IMR-90 (cell line): ENCODE results near the gene ARHGAP18. TPM values are rescaled to one million over a fixed set of nuclear protein-coding genes. Genes with fewer than 3 reads are reported as not detected.
A peak's percentile ranks its signal among the peaks of the same experiment; 100 is the strongest.

Experiments
- ATAC-seq: fragments of 200-7000 bp; cut with Tn5 transposase; 2 replicates; pipeline ENCODE4 v1.9.1; 2020; ENCODE audit warnings: low read depth, mild to moderate bottlenecking, moderate library complexity
- BruUV-seq: library from RNA; stranded (reverse); fragments of 400-500 nt; replicated peaks from 2 replicates; lab custom pipeline; 2021; lab: Mats Ljungman, UMichigan
- CTCF ChIA-PET: fragments of 300-600 bp; formaldehyde crosslinking; extraction: SDS; loops from one replicate; lab custom pipeline; 2021; ENCODE audit warnings: antibody characterized with exemption; lab: Yijun Ruan, JAX
- POLR2A ChIA-PET: fragments of 300-600 bp; sonication (Branson Sonifier 250); formaldehyde crosslinking; loops from one replicate; lab custom pipeline; 2022; ENCODE audit warnings: antibody characterized with exemption; ENCODE audit not compliant: unreplicated experiment; lab: Charles Lee
- DNase-seq: peaks from one replicate; pipeline ENCODE4 v3.0.0; 2013
- H2AFZ ChIP-seq: replicated peaks from 2 replicates; pipeline ENCODE3; 2013; ENCODE audit warnings: low read length, mild to moderate bottlenecking; ENCODE audit not compliant: poor library complexity
- H2AK5ac ChIP-seq: 2 replicates; pipeline ENCODE4 v1.6.1; 2013; ENCODE audit warnings: low read depth, low read length, inconsistent platforms
- H2AK9ac ChIP-seq: replicated peaks from 2 replicates; pipeline ENCODE3; 2013; ENCODE audit warnings: mild to moderate bottlenecking, low read depth, low read length, moderate library complexity; ENCODE audit not compliant: poor library complexity
- H2BK120ac ChIP-seq: 2 replicates; pipeline ENCODE4 v1.6.1; 2013; ENCODE audit warnings: low read depth, low read length, inconsistent platforms
- H2BK15ac ChIP-seq: 3 replicates; pipeline ENCODE4 v1.6.1; 2013; ENCODE audit warnings: low read depth, low read length, inconsistent platforms
- H2BK20ac ChIP-seq: 2 replicates; pipeline ENCODE4 v1.6.1; 2013; ENCODE audit warnings: low read depth, mild to moderate bottlenecking, inconsistent platforms, low read length, moderate library complexity
- H2BK5ac ChIP-seq: 2 replicates; pipeline ENCODE4 v1.6.1; 2013; ENCODE audit warnings: mild to moderate bottlenecking, low read depth, low read length, inconsistent platforms; ENCODE audit not compliant: poor library complexity, severe bottlenecking
- H3K14ac ChIP-seq: replicated peaks from 2 replicates; pipeline ENCODE4 v1.6.1; 2013; ENCODE audit warnings: low read depth, low read length, inconsistent platforms
- H3K18ac ChIP-seq: 2 replicates; pipeline ENCODE4 v1.6.1; 2013; ENCODE audit warnings: low read depth, low read length, control low read depth
- H3K23ac ChIP-seq: 2 replicates; pipeline ENCODE4 v1.6.1; 2013; ENCODE audit warnings: low read depth, low read length, inconsistent platforms
- H3K27ac ChIP-seq: 2 replicates; pipeline ENCODE4 v1.5.1; 2013; ENCODE audit warnings: mild to moderate bottlenecking, control low read depth, low read length; ENCODE audit not compliant: insufficient read depth
- H3K27me3 ChIP-seq: 2 replicates; pipeline ENCODE4 v1.6.1; 2013; ENCODE audit warnings: low read length; ENCODE audit not compliant: control insufficient read depth, insufficient read depth
- H3K36me3 ChIP-seq: 2 replicates; pipeline ENCODE4 v1.6.1; 2013; ENCODE audit warnings: low read length, mixed read lengths; ENCODE audit not compliant: control insufficient read depth, insufficient read depth
- H3K4ac ChIP-seq: 2 replicates; pipeline ENCODE4 v1.6.1; 2013; ENCODE audit warnings: low read depth, low read length, inconsistent platforms
- H3K4me1 ChIP-seq: 2 replicates; pipeline ENCODE4 v1.6.1; 2013; ENCODE audit warnings: low read length, mixed read lengths; ENCODE audit not compliant: control insufficient read depth, insufficient read depth
- H3K4me2 ChIP-seq: 2 replicates; pipeline ENCODE4 v1.6.1; 2013; ENCODE audit warnings: low read depth, mild to moderate bottlenecking, control low read depth, low read length, moderate library complexity
- H3K4me3 ChIP-seq: 2 replicates; pipeline ENCODE4 v1.5.1; 2013; ENCODE audit warnings: low read depth, mild to moderate bottlenecking, control low read depth, low read length, moderate library complexity; ENCODE audit not compliant: insufficient read depth
- H3K56ac ChIP-seq: 2 replicates; pipeline ENCODE4 v1.6.1; 2013; ENCODE audit warnings: low read length, inconsistent platforms; ENCODE audit not compliant: insufficient read depth; ENCODE audit errors: extremely low read depth
- H3K79me1 ChIP-seq, 2 experiments: 2 replicates each; pipeline ENCODE4 v1.6.1; 2013; ENCODE audit warnings: low read length in 2 of 2, inconsistent platforms in 1 of 2, low read depth in 1 of 2
- H3K9ac ChIP-seq: 2 replicates; pipeline ENCODE4 v1.6.1; 2013; ENCODE audit warnings: low read depth, low read length, control low read depth
- H3K9me1 ChIP-seq: 2 replicates; pipeline ENCODE4 v1.6.1; 2013; ENCODE audit warnings: low read length, inconsistent platforms; ENCODE audit not compliant: insufficient read depth
- H3K9me3 ChIP-seq: 2 replicates; pipeline ENCODE4 v1.6.1; 2013; ENCODE audit warnings: low read length; ENCODE audit not compliant: control insufficient read depth, insufficient read depth
- H4K20me1 ChIP-seq: 2 replicates; pipeline ENCODE4 v1.6.1; 2013; ENCODE audit warnings: low read length, inconsistent platforms; ENCODE audit not compliant: insufficient read depth
- H4K5ac ChIP-seq: 2 replicates; pipeline ENCODE4 v1.6.1; 2013; ENCODE audit warnings: mild to moderate bottlenecking, low read depth, low read length, control low read depth
- H4K8ac ChIP-seq, 2 experiments: 2 replicates each; pipeline ENCODE4 v1.6.1; 2013; ENCODE audit warnings: low read depth in 2 of 2, low read length in 2 of 2, control low read depth in 1 of 2, inconsistent platforms in 1 of 2
- H4K91ac ChIP-seq: 2 replicates; pipeline ENCODE4 v1.6.1; 2013; ENCODE audit warnings: low read depth, low read length, inconsistent platforms; ENCODE audit not compliant: insufficient read depth
- BHLHE40 ChIP-seq: fragments of 150-350 bp; IDR thresholded peaks from 2 replicates; pipeline ENCODE4 v1.6.1; 2016; ENCODE audit warnings: mild to moderate bottlenecking, low read depth, low read length
- CEBPB ChIP-seq: IDR thresholded peaks from 2 replicates; pipeline ENCODE4 v1.6.1; 2012; ENCODE audit warnings: low read depth, low read length, improper control_type of control experiment
- CHD1 ChIP-seq: IDR thresholded peaks from 2 replicates; pipeline ENCODE4 v1.6.1; 2012; ENCODE audit warnings: low read depth, low read length, improper control_type of control experiment
- FOS ChIP-seq: fragments of 150-350 bp; IDR thresholded peaks from 2 replicates; pipeline ENCODE4 v1.6.1; 2016; ENCODE audit warnings: low read depth, low read length
- MAFK ChIP-seq: IDR thresholded peaks from 2 replicates; pipeline ENCODE4 v1.6.1; 2012; ENCODE audit warnings: low read depth, low read length, improper control_type of control experiment
- MAZ ChIP-seq: IDR thresholded peaks from 2 replicates; pipeline ENCODE4 v1.6.1; 2012; ENCODE audit warnings: low read depth, mild to moderate bottlenecking, low read length, improper control_type of control experiment, moderate library complexity, borderline replicate concordance
- MXI1 ChIP-seq: IDR thresholded peaks from 2 replicates; pipeline ENCODE4 v1.6.1; 2012; ENCODE audit warnings: low read depth, mild to moderate bottlenecking, low read length, moderate library complexity, borderline replicate concordance
- NFE2L2 ChIP-seq: fragments of 150-350 bp; IDR thresholded peaks from 2 replicates; pipeline ENCODE4 v1.6.1; 2016; ENCODE audit warnings: low read depth, mild to moderate bottlenecking, low read length
- POLR2A ChIP-seq: IDR thresholded peaks from 2 replicates; pipeline ENCODE4 v1.6.1; 2012; ENCODE audit warnings: mild to moderate bottlenecking, low read depth, low read length
- RAD21 ChIP-seq: IDR thresholded peaks from 2 replicates; pipeline ENCODE4 v1.6.1; 2012; ENCODE audit warnings: low read length, improper control_type of control experiment
- RCOR1 ChIP-seq: IDR thresholded peaks from 2 replicates; pipeline ENCODE4 v1.6.1; 2012; ENCODE audit warnings: mild to moderate bottlenecking, low read length, improper control_type of control experiment; ENCODE audit not compliant: insufficient replicate concordance
- RFX5 ChIP-seq: IDR thresholded peaks from 2 replicates; pipeline ENCODE4 v1.8.0; 2012; ENCODE audit warnings: low read depth, mild to moderate bottlenecking, low read length, moderate library complexity
- SMC3 ChIP-seq: fragments of 150-350 bp; IDR thresholded peaks from 2 replicates; pipeline ENCODE4 v1.6.1; 2016; ENCODE audit warnings: low read depth, mild to moderate bottlenecking, antibody characterized with exemption, low read length, moderate library complexity
- USF2 ChIP-seq: fragments of 150-350 bp; IDR thresholded peaks from 2 replicates; pipeline ENCODE4 v1.6.1; 2017; ENCODE audit warnings: mild to moderate bottlenecking, antibody characterized with exemption, low read length, low read depth
- WGBS, 2 experiments: methylation state at CpG; one replicate each; pipeline versions ENCODE4 v1.1.5 to v1.1.7; 2013; ENCODE audit warnings: missing lambda C conversion rate in 2 of 2; ENCODE audit not compliant: insufficient read length in 1 of 2; ENCODE audit errors: extremely low coverage in 2 of 2; 5-methylcytosine and 5-hydroxymethylcytosine counted together
- dilution Hi-C: fragments of 300-500 bp; cut with HindIII; formaldehyde crosslinking; loops from one replicate; pipeline ENCODE4 v1.14.3; 2018; ENCODE audit warnings: low sequenced_read_pairs; ENCODE audit not compliant: unreplicated experiment
- in situ Hi-C: fragments of 300-500 bp; cut with MboI; formaldehyde crosslinking; loops from 3 replicates; pipeline ENCODE4 v1.14.3; 2019; ENCODE audit warnings: low sequenced_read_pairs, inconsistent platforms, mixed read lengths
- intact Hi-C: fragments of 100-400 bp; cut with micrococcal nuclease; formaldehyde crosslinking; loops from 2 replicates; pipeline ENCODE4 v1.10.0; 2022
- polyA plus RNA-seq, 3 experiments: library from polyadenylated mRNA; depleted of rRNA; stranded (reverse); fragments of >200 nt; gene quantifications; 2 replicates each; pipeline ENCODE4 v1.2.3, GENCODE V29; 2012; ENCODE audit warnings: low replicate concordance in 1 of 3
- total RNA-seq: library from RNA; depleted of rRNA; stranded (reverse); fragments of >200 nt; gene quantifications from 2 replicates; pipeline ENCODE4 v1.2.3, GENCODE V29; 2012
- TF ChIP-seq, protein P1 (sequence below): conservative IDR thresholded peaks from 2 replicates; pipeline ENCODE4 v1.5.1; 2012; ENCODE audit warnings: mild to moderate bottlenecking, low read depth, low read length, improper control_type of control experiment
- TF ChIP-seq, protein P2 (sequence below): fragments of 150-350 bp; IDR thresholded peaks from 2 replicates; pipeline ENCODE4 v1.6.1; 2016; ENCODE audit warnings: low read depth, mild to moderate bottlenecking, low read length, moderate library complexity, borderline replicate concordance

Gene ARHGAP18
- total and polyA plus RNA-seq, 2 of the 4 experiments (the other 2 are of a cell fraction), result 6.2 to 17.0 TPM

GRCh38 chr6:129732034-129732433, 22.1 kb upstream of the ARHGAP18 start:
- in situ Hi-C loops, result no loop called here
- no peak overlapping the region for H3K14ac ChIP-seq
- 0 out of 2 replicates have a peak overlapping the region, but pooled peaks have one; percentile 63 for H2BK20ac ChIP-seq
- H2AK5ac ChIP-seq, result no peak overlapping the region
- H2AFZ ChIP-seq, result no peak overlapping the region
- no peaks in the 10 kb centered on the region for H3K9me3 ChIP-seq
- dilution Hi-C loops, result no loop called here
- intact Hi-C loops, result no loop called here
- no peak overlapping the region for H2BK15ac ChIP-seq
- no peaks in the 10 kb centered on the region for H3K36me3 ChIP-seq
- no peak overlapping the region for H3K9ac ChIP-seq
- H3K4me3 ChIP-seq, result no peak overlapping the region
- ChIA-PET CTCF (no interaction called here), POLR2A (no interaction called here)
- peak overlapping the region in 1 of 2 experiments; percentile 1; a peak in 1 of 4 replicates for H4K8ac ChIP-seq
- TF ChIP-seq USF2 (no peak), CHD1 (no peak), NFE2L2 (no peak), MAZ (no peak), FOS (no peak), MXI1 (no peak), RCOR1 (no peak), BHLHE40 (no peak), MAFK (no peak), RAD21 (no peak), CEBPB (no peak), POLR2A (no peak), SMC3 (no peak), RFX5 (no peak)
- TF ChIP-seq, protein P1, sequence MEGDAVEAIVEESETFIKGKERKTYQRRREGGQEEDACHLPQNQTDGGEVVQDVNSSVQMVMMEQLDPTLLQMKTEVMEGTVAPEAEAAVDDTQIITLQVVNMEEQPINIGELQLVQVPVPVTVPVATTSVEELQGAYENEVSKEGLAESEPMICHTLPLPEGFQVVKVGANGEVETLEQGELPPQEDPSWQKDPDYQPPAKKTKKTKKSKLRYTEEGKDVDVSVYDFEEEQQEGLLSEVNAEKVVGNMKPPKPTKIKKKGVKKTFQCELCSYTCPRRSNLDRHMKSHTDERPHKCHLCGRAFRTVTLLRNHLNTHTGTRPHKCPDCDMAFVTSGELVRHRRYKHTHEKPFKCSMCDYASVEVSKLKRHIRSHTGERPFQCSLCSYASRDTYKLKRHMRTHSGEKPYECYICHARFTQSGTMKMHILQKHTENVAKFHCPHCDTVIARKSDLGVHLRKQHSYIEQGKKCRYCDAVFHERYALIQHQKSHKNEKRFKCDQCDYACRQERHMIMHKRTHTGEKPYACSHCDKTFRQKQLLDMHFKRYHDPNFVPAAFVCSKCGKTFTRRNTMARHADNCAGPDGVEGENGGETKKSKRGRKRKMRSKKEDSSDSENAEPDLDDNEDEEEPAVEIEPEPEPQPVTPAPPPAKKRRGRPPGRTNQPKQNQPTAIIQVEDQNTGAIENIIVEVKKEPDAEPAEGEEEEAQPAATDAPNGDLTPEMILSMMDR, result no peak
- TF ChIP-seq, protein P2, sequence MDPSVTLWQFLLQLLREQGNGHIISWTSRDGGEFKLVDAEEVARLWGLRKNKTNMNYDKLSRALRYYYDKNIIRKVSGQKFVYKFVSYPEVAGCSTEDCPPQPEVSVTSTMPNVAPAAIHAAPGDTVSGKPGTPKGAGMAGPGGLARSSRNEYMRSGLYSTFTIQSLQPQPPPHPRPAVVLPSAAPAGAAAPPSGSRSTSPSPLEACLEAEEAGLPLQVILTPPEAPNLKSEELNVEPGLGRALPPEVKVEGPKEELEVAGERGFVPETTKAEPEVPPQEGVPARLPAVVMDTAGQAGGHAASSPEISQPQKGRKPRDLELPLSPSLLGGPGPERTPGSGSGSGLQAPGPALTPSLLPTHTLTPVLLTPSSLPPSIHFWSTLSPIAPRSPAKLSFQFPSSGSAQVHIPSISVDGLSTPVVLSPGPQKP, result no peak
- H3K4me2 ChIP-seq, result no peak overlapping the region
- no peak overlapping the region for H4K5ac ChIP-seq
- no peak overlapping the region; the same call in 1 of the 2 replicates for H2BK120ac ChIP-seq
- peak overlapping the region; percentile 28; the same call in 1 of the 2 replicates for H3K4ac ChIP-seq
- WGBS, 2 experiments, result no CpG with 5 or more reads among the region's 2 CpGs
- H3K27me3 ChIP-seq, result no peaks in the 10 kb centered on the region
- no peak overlapping the region for H3K18ac ChIP-seq
- no peak overlapping the region for H2AK9ac ChIP-seq
- no peak overlapping the region for H3K56ac ChIP-seq
- no peaks in the 10 kb centered on the region for H3K79me1 ChIP-seq
- H3K9me1 ChIP-seq, result no peaks in the 10 kb centered on the region
- H4K91ac ChIP-seq, result no peak overlapping the region
- ATAC-seq (peak; percentile 42; the same call in 1 of the 2 replicates), DNase-seq (no peak)
- H3K4me1 ChIP-seq, result no peaks in the 10 kb centered on the region
- no peak overlapping the region for H3K23ac ChIP-seq
- H4K20me1 ChIP-seq, result no peaks in the 10 kb centered on the region
- H2BK5ac ChIP-seq, result no peak overlapping the region
- no TSS peak for BruUV-seq
- no peak overlapping the region for H3K27ac ChIP-seq
